Uterus (tissue), 4 donors: ENCODE measurements around the gene AMDHD1. TPM values are rescaled to one million over a fixed set of nuclear protein-coding genes. Genes with fewer than 3 reads are reported as not detected.

Source experiments
- DNase-seq, 2 donors: peaks; one replicate each; pipeline ENCODE4 v3.0.0-alpha.2; 2019 to 2020
- H3K27ac ChIP-seq, 2 donors: fragments of 200-600 bp; sonication (generic); 1 replicate in 1 of 2; 2 replicates in 1 of 2; pipeline ENCODE4 v1.5.1; 2016 to 2018
- H3K27me3 ChIP-seq, 2 donors: fragments of 200-600 bp; sonication (generic); one replicate each; pipeline ENCODE4 v1.5.1; 2018 to 2019; ENCODE audit warnings: control low read depth in 1 of 2
- H3K36me3 ChIP-seq, 2 donors: fragments of 200-600 bp; sonication (generic); one replicate each; pipeline ENCODE4 v1.5.1; 2019; ENCODE audit warnings: control low read depth in 1 of 2
- H3K4me1 ChIP-seq, 2 donors: fragments of 200-600 bp; sonication (generic); one replicate each; pipeline ENCODE4 v1.5.1; 2018 to 2019; ENCODE audit warnings: control low read depth in 1 of 2
- H3K4me3 ChIP-seq, 2 donors: fragments of 200-600 bp; sonication (generic); 1 replicate in 1 of 2; 2 replicates in 1 of 2; pipeline ENCODE4 v1.5.1; 2018 to 2019; ENCODE audit warnings: mild to moderate bottlenecking in 1 of 2
- H3K9me3 ChIP-seq, 2 donors: fragments of 200-600 bp; sonication (generic); one replicate each; pipeline ENCODE4 v1.5.1; 2019; ENCODE audit warnings: control low read depth in 1 of 2
- POLR2A ChIP-seq, 2 donors: fragments of 450-650 bp; IDR thresholded peaks; one replicate each; pipeline ENCODE4 v1.6.1; 2016; ENCODE audit warnings: antibody characterized with exemption in 2 of 2, mild to moderate bottlenecking in 1 of 2, moderate library complexity in 1 of 2
- intact Hi-C: fragments of 100-400 bp; cut with DNase I; formaldehyde crosslinking; loops from one replicate; pipeline ENCODE4 v1.15.1; 2023; ENCODE audit warnings: low total_unique reads
- total RNA-seq, 4 donors: library from RNA; depleted of rRNA in 3 of 4; stranded (reverse); fragments of >200 nt in 3 of 4; gene quantifications; one replicate each; pipeline versions ENCODE4 v1.1.0 to v1.2.4, GENCODE V29; 2014 to 2023
- TF ChIP-seq, protein P1 (sequence below), 4 experiments: fragments of 200-600 bp in 2 of 4; fragments of 450-650 bp in 2 of 4; sonication (generic) in 2 of 4; IDR thresholded peaks; one replicate each; pipeline ENCODE4 v1.5.1; 2016 to 2019; ENCODE audit warnings: antibody characterized with exemption in 4 of 4, mild to moderate bottlenecking in 2 of 4, moderate library complexity in 1 of 4
- donor health status: DM: yes; HTN: yes; CAD: no.

The AMDHD1 gene, protein sequence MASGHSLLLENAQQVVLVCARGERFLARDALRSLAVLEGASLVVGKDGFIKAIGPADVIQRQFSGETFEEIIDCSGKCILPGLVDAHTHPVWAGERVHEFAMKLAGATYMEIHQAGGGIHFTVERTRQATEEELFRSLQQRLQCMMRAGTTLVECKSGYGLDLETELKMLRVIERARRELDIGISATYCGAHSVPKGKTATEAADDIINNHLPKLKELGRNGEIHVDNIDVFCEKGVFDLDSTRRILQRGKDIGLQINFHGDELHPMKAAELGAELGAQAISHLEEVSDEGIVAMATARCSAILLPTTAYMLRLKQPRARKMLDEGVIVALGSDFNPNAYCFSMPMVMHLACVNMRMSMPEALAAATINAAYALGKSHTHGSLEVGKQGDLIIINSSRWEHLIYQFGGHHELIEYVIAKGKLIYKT
- total RNA-seq = 1 to 10 TPM in 2 of 4 donors, under 1 TPM in 1, not detected in 1; 0.26 to 1.8 (median 1.1) TPM

DNA sequence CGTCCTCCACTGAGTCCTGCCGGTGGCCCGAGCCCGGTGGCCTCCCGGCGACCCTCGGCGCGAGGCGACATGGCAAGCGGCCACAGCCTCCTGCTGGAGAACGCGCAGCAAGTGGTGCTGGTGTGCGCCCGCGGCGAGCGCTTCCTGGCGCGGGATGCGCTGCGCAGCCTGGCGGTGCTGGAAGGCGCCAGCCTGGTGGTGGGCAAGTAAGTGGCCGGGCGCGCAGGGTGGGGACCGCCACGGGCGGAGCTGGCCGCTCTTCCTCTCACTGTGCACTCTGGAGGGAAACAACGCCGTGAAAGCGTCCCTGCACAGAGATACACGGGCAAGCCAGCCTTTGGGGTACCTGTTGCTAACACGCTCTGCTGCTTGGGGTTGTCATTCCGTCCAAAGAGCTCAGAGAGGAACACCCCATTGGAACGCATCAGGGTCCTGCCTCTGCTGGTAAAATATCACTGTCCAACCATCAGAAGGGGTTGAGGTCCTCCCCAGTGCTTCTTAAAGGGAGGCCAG lies at the start of gene AMDHD1:
AMDHD1 (plus strand) TSS at position 2 of the 513 bp plus-strand sequence; CDS start at position 70, 68 bp downstream.
- no peaks in the 10 kb centered on the region for H3K9me3 ChIP-seq
- H3K4me3 ChIP-seq = peak within 1 kb of the TSS; percentile 73 to 78
- peak; percentile 24 to 28 for DNase-seq
- no peaks in the 10 kb centered on the region for H3K27me3 ChIP-seq
- H3K36me3 ChIP-seq = no peaks in the 10 kb centered on the region
- TF ChIP-seq, protein P1, sequence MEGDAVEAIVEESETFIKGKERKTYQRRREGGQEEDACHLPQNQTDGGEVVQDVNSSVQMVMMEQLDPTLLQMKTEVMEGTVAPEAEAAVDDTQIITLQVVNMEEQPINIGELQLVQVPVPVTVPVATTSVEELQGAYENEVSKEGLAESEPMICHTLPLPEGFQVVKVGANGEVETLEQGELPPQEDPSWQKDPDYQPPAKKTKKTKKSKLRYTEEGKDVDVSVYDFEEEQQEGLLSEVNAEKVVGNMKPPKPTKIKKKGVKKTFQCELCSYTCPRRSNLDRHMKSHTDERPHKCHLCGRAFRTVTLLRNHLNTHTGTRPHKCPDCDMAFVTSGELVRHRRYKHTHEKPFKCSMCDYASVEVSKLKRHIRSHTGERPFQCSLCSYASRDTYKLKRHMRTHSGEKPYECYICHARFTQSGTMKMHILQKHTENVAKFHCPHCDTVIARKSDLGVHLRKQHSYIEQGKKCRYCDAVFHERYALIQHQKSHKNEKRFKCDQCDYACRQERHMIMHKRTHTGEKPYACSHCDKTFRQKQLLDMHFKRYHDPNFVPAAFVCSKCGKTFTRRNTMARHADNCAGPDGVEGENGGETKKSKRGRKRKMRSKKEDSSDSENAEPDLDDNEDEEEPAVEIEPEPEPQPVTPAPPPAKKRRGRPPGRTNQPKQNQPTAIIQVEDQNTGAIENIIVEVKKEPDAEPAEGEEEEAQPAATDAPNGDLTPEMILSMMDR (IDR thresholded peaks at IDR 0.05) = peak in 3 of 4 experiments; percentile 20 to 40 (median 30)
- no peak for TF ChIP-seq POLR2A (IDR thresholded peaks at IDR 0.05)
- no peaks in the 10 kb centered on the region for H3K4me1 ChIP-seq
- H3K27ac ChIP-seq = peak within 1 kb of the TSS; percentile 72 to 84
- intact Hi-C loops = no loop called here

DNA sequence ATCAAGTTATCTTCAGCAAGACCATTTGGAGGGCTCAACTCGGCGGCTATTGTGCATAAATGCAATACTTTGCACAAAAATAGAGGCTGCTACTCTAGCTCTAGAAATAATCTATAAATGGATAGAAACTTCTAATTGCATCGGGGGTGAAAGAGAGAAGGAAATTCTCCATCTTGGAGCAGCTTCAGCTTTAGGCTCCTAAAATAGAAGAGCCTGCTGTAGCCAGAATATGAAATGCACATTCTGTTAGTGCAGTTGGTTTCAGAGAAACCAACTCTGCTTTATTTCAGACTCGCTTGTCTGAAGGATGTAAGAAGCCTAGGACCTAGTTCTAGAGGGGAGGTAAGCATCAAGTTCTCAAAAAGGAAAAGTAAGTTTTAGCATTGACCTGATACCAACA lies 46.3 kb upstream of the AMDHD1 start:
- Histone ChIP-seq H3K9me3 (no peaks in the 10 kb centered on the region), H3K27ac (no peak overlapping the region), H3K4me1 (no peaks in the 10 kb centered on the region), H3K4me3 (no peak overlapping the region), H3K27me3 (no peaks in the 10 kb centered on the region), H3K36me3 (no peaks in the 10 kb centered on the region)
- DNase-seq = no peak
- intact Hi-C loops = no loop called here
- TF ChIP-seq, protein P1 (IDR thresholded peaks at IDR 0.05) = no peak
- no peak for TF ChIP-seq POLR2A (IDR thresholded peaks at IDR 0.05)

DNA sequence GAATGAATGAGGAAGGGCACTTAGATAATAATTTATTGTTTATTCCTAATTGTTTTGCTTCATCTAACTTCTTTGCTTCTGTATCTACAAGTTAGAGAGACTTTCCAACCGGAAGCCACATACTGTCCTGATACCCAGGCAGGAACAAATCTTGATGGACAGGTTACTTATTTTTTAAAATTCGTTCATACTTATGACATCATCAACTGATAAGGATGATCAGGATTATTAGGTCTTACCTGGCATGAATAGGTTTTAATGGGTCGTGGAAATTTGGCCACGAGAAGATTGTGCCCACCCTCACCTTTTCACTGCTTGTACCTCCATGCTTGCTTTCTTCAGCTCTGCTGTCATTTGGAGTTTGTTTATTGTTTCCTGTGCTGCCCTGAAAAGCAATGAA lies 45.0 kb upstream of the AMDHD1 start:
- Histone ChIP-seq H3K4me3 (no peak overlapping the region), H3K4me1 (no peaks in the 10 kb centered on the region), H3K36me3 (no peaks in the 10 kb centered on the region), H3K27ac (no peak overlapping the region), H3K9me3 (no peaks in the 10 kb centered on the region), H3K27me3 (no peaks in the 10 kb centered on the region)
- intact Hi-C loops = no loop called here
- TF ChIP-seq, protein P1 (IDR thresholded peaks at IDR 0.05) = no peak
- no peak for TF ChIP-seq POLR2A (IDR thresholded peaks at IDR 0.05)
- no peak for DNase-seq

DNA sequence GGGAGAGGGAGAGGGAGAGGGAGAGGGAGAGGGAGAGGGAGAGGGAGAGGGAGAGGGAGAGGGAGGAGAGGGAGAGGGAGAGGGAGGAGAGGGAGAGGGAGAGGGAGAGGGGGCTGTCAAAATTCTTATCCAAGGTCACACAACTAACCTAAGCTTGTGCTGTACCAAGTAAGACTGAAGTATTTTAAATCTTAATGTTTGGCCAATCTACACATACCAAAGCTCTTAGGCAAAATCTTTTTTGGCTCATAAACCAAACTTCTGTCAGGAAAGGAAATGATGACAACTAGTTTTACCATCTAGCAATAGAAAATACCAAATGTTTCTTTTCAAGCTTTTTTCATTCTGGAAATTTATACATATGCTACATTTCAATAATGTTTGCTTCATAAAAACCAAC lies 34.6 kb upstream of the AMDHD1 start:
- H3K9me3 ChIP-seq = no peaks in the 10 kb centered on the region
- no peak for TF ChIP-seq POLR2A (IDR thresholded peaks at IDR 0.05)
- TF ChIP-seq, protein P1 (IDR thresholded peaks at IDR 0.05) = no peak
- intact Hi-C loops = no loop called here
- H3K27me3 ChIP-seq = no peaks in the 10 kb centered on the region
- H3K36me3 ChIP-seq = no peaks in the 10 kb centered on the region
- no peak overlapping the region for H3K27ac ChIP-seq
- no peak overlapping the region for H3K4me3 ChIP-seq
- no peak for DNase-seq
- H3K4me1 ChIP-seq = no peaks in the 10 kb centered on the region

DNA sequence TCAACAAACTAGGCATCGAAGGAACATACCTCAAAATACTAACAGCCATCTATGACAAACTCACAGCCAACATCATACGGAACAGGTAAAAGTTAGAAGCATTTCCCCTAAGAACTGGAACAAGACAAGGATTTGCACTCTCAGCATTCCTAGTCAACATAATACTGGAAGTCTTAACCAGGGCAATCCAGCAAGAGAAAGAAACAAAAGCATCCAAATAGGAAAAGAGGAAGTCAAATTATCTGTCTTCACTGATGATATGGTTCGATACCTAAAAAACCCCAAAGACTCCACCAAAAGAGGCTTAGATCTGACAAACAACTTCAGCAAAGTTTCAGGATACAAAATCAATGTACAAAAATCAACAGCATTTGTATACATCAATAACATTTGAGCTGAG lies 33.3 kb upstream of the AMDHD1 start:
- no peaks in the 10 kb centered on the region for H3K4me1 ChIP-seq
- intact Hi-C loops = no loop called here
- no peak overlapping the region for H3K27ac ChIP-seq
- H3K4me3 ChIP-seq = no peak overlapping the region
- TF ChIP-seq POLR2A (IDR thresholded peaks at IDR 0.05) = no peak
- TF ChIP-seq, protein P1 (IDR thresholded peaks at IDR 0.05) = no peak
- no peaks in the 10 kb centered on the region for H3K36me3 ChIP-seq
- H3K27me3 ChIP-seq = no peaks in the 10 kb centered on the region
- H3K9me3 ChIP-seq = no peaks in the 10 kb centered on the region
- DNase-seq = no peak
